CD4-positive, alpha-beta T cell treated with Interleukin-15 for 4 hours (primary cell): ENCODE data around the gene COL24A1.
"Not testable (repeated sequence)": the region's sequence is repeated elsewhere in the genome, so short reads cannot be mapped to it uniquely, and the experiment has no call there.

ENCODE experiments used
- DNase-seq: peaks from one replicate; pipeline ENCODE4 v3.0.0-alpha.2; 2020; ENCODE audit warnings: low spot score

Gene COL24A1

DNA sequence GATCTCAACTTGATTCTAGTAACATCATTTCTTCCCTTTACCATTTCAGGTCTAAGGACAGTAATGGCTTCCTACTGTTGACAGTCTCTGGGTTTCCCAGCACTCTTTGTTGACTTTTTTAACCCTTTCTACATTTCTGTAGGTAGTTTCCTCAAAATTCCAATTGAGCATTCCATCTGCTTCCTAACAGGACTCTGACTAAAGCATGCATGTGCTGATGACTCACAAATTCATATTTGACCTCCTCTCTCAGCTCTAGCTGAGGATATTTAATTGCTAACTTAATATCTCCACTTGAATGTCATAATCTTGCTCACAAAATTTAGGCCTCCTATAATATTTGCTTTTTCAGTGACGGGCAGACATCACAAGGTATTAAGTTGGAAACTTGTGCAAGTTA lies 355.1 kb downstream of the COL24A1 start:
- no peak for DNase-seq

- DNase-seq: no peak
Observed at GRCh38 chr1:85799737-85800136, 356.8 kb downstream of the COL24A1 start.

DNA sequence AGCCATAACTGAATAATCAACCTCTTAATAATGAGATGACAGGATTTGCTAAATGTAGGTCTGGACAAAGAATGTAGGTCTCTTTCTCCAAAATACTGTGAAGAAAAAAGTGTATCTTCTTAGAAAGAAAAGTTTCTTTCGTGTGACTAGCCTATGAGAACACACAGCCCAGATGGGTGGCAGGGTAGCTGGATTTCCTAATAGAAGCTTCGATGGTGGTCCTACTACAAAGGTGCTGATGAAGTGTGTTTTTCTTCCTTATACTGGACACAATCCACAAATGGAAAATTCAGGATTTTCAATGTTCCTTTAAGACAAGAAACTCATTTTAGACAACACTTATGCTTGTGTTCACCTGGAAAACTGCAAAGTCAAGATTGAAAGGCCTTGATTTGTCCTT lies 358.2 kb downstream of the COL24A1 start:
- DNase-seq: no peak

GRCh38 chr1:85777021-85777420 lies 379.6 kb downstream of the COL24A1 start:
- DNase-seq: not testable (repeated sequence)

DNA sequence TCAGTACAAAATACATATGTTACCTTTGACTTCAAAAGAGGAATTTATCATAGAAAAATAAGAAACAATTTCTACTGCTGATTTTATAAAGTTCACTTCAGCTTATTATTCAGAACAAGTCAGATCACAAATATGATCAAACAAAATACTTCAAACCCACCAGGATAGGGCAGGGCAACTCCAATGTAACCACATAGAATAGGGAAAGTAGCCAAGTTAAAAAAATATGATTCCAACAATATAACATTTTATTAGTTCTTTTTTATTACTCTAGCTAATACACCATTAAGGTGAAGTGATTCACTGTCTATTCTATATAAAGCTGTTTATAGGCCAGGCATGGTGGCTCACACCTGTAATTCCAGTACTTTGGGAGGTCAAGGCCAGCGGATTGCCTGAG lies 393.8 kb downstream of the COL24A1 start:
- DNase-seq: no peak

- DNase-seq: no peak
Observed at GRCh38 chr1:85756864-85757263, 399.7 kb downstream of the COL24A1 start.

- DNase-seq: no peak
Observed at GRCh38 chr1:85748120-85748519, 408.5 kb downstream of the COL24A1 start.

DNA sequence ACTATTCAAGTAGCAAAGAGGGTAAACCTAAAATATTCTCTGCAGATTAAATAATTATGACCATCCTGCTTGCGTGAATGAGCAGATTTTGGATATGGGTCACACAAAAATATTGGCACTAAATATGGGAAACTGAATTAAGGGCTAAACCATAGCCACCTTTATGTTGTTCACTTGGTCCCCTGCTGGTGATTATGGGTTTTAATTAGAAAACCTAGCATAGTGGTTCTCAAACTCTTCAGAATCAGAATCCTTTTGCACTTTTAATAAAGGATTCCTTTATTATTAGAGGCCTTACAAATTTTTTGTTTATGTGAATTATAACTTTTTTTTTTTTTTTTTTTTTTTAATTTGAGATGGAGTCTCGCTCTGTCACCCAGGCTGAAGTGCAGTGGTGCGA lies 409.8 kb downstream of the COL24A1 start:
- DNase-seq: no peak

DNA sequence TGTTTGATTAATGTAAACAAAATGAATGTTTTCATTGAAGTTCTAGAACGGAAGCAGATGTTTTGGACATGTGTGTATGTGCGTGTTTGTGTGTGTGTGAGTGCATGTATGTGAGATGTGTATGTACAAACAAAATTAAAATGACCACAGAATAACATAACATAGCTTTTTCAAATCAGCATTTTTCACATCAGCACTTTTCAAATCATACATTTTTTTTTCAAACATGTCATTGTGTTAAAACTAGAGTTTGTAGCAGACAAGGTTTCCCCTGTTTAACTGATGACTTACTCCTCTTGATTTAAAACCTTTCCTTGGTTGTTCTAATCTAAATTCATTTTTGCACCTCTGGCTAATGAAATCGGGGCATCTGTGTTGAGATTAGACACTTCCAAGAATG lies 412.8 kb downstream of the COL24A1 start:
- DNase-seq: no peak

GRCh38 chr1:85734931-85735330 lies 421.6 kb downstream of the COL24A1 start:
- DNase-seq: no peak

DNA sequence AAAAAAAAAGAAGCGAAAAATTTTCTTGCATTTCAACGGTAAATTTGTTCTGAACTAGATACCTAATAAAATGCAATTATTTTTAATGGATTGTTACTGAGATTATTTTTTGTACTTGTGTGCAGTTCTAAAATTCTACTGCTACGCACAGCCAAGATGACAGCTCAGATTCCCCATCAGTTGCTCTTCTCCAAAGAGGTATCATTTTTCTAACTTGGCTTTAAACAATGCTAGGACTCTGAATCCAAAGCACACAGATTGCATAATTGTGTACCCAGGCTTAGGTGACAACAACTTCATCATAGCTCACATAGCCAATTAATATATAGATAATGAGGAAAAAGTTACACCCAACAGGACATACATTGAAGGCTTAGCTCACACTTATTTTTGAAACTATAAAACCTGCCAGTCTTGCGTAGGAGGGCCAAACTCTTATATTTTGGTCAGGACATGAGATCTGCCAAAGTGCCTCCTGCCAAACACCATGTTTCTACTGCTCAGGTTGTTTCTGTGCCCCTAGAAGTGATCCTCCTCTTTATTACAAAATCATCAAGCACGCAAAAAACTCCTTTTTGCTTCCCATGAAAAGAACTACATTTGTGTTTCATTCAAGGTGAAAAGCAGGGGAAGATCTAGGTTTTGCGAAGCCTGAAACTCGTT lies 437.8 kb downstream of the COL24A1 start:
- DNase-seq: no peak

DNA sequence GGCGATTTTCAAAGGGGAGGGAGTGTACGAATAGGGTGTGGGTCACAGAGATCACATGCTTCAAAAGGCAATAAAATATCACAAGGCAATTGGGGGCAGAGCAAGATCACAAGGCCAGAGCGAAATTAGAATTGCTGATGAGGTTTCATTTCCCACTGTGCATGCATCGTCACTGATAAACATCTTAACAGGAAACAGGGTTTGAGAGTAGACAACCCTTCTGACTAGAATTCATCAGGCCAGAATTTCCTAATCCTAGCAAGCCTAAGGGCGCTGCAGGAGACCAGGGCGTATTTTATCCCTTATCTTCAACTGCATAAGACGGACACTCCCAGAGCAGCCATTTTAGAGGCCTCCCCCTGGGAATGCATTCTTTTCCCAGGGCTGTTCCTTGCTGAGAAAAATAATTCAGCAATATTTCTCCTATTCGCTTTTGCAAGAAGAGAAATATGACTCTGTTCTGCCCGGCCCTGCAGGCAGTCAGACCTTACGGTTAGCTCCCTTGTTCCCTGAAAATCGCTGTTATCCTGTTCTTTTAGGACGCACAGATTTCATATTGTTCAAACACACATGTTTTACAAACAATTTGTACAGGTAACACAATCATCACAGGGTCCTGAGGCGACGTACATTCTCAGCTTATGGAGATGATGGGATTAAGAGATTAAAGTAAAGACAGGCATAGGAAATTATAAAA lies 442.0 kb downstream of the COL24A1 start:
- not testable (repeated sequence) for DNase-seq

DNA sequence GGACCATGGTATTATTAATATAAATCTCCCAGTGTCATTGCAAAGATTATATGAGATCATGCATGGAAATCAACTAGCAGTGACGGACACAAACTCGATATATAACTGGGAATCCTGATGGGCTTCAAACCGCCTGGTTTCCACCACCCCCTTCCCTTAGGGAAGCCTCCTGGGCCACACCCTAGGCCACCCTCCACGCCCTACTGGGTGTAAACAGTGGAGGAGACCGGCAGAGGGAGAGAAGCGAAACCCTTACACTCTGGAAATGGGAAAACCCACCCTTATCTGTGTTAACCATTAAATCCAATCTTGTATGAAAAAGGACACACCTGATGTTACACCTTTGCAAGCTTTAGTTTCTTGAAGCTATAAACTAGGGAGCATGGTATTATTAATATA lies 447.7 kb downstream of the COL24A1 start:
- no peak for DNase-seq

DNA sequence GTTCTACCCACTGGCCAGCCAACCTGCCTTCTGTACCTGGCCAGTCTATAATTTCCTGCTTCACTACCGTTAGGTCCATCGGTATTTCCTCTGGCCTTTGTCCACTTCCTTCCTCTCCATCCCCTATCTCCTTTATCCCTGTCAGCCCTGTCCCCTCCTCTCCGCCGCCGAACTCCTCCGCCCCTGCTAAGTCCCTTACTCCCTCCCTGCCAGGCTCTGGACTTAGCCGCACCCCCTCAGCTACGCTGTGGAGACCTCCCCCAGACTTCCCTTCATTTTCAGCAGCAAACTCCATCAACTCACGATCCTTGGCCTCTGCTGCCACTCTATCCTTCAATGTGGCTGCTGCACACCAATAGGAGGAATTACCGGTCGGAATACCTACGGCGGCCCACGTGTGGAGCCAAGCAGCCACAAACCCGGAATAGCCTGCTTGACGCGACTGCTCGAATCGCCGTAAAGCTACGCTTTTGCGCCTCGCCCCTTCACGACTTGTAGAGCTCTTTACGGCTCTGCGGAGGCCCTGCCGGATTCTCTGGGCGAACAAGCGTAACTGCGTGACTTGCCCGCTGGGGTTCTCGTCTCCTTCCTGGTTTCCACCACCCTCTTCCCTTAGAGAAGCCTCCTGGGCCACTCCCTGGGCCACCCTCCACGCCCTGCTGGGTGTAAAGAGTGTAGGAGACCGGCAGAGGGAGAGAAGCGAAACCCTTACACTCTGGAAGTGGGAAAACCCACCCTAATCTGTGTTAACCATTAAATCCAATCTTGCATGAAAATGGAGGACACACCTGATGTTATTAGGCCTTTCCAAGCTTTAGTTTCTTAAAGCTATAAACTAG lies 448.4 kb downstream of the COL24A1 start, which contains the start of gene ZNHIT6:
Gene ZNHIT6 (minus strand): TSS at position 444 of the 839 bp plus-strand sequence. CDS start 149 bp downstream, at position 295.
- peak; percentile 88 for DNase-seq

GRCh38 chr1:85707267-85707989 lies 449.1 kb downstream of the COL24A1 start:
- DNase-seq: no peak

DNA sequence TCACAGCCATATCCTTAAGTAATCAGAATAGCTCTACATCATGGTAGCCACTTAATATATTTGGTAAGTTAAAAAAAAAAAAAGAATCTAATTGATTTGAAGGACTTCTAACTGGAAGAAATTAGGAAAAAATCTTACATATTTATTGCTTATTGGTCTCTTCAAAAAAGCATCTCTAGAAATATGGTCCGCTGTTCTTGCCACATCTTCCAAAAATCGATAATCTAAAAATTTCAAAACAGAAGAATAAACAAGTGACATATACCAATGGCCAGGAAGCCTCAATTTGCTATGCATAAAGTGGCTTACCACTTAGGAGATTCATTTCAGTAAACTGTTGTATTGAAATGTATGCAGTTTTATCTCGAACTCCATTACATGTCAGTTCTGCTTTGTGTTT lies 450.6 kb downstream of the COL24A1 start:
- DNase-seq: no peak

GRCh38 chr1:85700422-85700821 lies 456.1 kb downstream of the COL24A1 start:
- DNase-seq: no peak

DNA sequence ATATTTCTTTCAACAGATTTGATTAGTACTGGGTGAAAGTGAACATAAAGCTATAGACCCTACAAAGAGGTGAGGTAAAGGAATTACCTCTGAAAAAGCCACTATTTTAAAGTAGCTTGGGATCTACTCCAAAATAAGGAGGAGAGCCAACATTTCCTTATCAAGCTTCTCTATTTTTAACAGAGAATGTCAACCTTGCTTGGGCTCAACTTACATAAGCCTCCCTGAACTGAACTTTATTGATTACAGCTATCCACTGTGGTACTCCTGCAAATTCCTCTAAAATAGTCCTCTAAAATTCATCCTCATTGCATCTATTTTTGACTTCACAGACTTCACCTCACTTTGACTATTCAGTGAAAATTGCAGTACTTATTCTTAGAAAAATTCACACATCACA lies 458.7 kb downstream of the COL24A1 start:
- no peak for DNase-seq

GRCh38 chr1:85692730-85693314 lies 463.8 kb downstream of the COL24A1 start:
- DNase-seq: no peak

DNA sequence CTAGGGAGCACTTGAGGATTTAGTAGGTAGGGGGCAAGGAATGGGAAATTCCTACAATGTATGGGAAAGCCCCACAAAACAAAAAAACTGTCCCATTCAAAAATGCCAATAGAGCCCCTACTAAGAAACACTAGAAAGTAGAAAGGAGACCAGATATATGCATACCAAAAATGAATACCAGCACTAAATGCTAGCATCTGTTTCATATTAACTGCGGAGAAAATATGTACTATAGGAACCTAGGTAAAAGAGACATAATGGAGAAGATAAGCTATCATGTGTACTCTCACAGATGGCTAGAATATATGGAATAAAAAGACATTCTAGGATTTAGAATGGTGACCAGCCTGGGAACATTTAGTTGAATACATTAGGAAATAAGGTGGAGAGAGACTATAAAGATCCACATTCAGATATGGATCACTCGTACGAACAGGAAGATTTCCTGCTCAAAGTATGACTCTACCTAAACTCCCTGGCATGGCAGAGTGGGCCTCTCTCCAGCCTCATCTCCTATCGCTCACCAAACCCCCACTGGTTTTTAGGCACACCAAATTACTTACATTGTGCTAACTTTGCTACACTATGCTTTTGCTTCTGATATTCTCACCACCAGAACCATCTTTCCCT lies 466.7 kb downstream of the COL24A1 start:
- no peak for DNase-seq

DNA sequence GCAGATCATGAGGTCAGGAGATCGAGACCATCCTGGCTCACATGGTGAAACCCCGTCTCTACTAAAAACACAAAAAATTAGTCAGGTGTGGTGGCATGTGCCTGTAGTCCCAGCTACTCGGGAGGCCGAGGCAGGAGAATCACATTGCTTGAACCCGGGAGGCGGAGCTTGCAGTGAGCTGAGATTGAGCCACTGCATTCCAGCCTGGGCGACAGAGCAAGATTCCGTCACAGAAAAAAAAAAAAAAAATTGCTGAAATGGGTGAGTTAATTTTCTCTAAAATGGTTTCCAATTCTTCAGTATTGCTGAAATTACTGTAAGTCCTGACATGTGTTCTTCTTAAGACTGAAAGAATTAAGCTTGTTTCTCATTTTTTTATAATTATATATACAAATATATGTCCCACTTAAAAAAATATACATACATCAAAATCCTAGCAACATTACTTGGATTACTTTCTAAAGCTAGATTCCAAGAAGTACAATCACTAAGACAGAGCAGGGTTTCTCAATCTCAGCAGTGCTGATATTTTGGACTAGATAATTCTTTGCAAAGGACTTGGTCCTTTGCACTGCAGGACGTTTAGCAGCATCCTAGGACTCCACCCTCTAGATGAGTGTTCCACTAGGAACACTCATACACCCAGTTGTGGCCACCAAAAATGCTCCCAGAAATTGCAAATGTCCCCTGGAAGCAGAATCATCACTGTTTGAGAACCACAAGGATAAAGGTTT lies 473.1 kb downstream of the COL24A1 start:
- no peak for DNase-seq
